T-helper 1 cell treated with Interleukin-12 subunit alpha and Interleukin-12 subunit beta and Interleukin-4 antibody, amounts not matched to agents 30 ng/mL and 1 ng/mL, for 36 hours (primary cell): ENCODE results near the gene TSEN15. TPM values are rescaled to one million over a fixed set of nuclear protein-coding genes. Genes with fewer than 3 reads are reported as not detected.

Experiments used
- intact Hi-C: fragments of 100-400 bp; cut with micrococcal nuclease; formaldehyde crosslinking; loops from one replicate; pipeline ENCODE4 v1.15.1; 2024
- total RNA-seq: library from RNA; stranded (reverse); gene quantifications from 2 replicates; pipeline ENCODE4 v1.2.3, GENCODE V29; 2022

TSEN15 gene
- total RNA-seq, 1 donor from 2014 or later: 56.6 TPM

- intact Hi-C loops: loop anchor here (2.0 to 10.0 kb wide), 6 partner anchors 109 to 1105 kb away; partner anchors contain the start of genes APOBEC4, C1orf21, NIBAN1 and RNF2
These were observed 647 bp downstream of the TSEN15 start for GRCh38 chr1:184052194-184052559.

GRCh38 chr1:184052750-184053149 lies 1.2 kb downstream of the TSEN15 start:
- intact Hi-C loops: loop anchor here (2.0 to 10.0 kb wide), 6 partner anchors 108 to 1105 kb away; partner anchors contain the start of genes APOBEC4, C1orf21, NIBAN1 and RNF2

GRCh38 chr1:184053881-184054280 lies 2.4 kb downstream of the TSEN15 start:
- intact Hi-C loops: loop anchor here (2.0 to 10.0 kb wide), 6 partner anchors 107 to 1103 kb away; partner anchors contain the start of genes APOBEC4, C1orf21, NIBAN1 and RNF2

DNA sequence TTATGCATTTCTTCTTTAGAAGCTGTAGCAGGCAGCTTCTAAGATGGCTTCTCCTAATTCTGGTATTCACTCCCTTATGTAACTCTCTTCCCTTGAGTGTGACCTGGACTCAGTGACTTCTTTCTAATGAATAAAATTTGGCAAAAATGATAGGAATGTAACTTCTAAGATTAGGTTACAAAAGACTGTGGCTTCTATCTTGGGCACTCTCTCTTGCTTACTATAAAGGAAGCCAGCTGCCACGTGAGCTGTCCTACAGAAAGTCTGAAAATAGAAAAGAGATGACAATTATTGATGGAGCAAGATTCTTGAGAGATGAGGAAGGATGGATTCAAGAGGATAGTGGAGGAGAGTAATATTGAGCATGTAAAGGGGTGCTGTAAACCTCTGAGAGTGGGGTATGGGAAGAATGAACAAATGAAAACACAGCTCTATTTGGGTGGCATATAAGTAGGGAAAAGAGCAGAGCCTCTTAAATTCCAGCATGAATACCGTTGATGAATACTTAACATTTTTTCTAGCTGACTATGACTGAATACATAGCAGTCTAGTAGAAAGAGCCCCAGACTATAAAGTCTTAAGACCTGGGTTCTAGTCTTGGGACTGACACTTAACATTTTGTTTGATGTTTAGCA lies 5.5 kb downstream of the TSEN15 start:
- intact Hi-C loops: loop anchor here (10.0 kb wide), 1 partner anchor 988 kb away; the partner anchor contains the start of gene RNF2

DNA sequence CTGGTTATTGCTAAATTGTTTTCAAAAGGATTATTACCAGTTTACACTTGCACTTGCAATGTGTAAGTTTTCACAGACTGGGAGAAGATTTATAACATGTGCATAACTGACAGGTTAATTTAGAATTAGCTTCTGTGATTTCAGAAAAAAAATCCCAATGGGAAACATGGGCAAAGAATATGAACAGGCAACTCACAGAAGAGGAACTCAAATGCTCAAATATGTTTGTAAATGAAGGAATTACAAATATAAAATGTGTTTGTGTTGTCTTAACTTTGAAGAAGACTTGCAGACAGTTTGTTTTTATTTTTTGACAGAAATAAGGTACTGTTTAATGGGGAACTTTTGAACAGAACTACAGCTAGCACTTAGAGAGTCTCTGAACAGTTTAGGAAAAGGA lies 8.4 kb downstream of the TSEN15 start:
- intact Hi-C loops: loop anchor here (10.0 kb wide), 1 partner anchor 985 kb away; the partner anchor contains the start of gene RNF2

DNA sequence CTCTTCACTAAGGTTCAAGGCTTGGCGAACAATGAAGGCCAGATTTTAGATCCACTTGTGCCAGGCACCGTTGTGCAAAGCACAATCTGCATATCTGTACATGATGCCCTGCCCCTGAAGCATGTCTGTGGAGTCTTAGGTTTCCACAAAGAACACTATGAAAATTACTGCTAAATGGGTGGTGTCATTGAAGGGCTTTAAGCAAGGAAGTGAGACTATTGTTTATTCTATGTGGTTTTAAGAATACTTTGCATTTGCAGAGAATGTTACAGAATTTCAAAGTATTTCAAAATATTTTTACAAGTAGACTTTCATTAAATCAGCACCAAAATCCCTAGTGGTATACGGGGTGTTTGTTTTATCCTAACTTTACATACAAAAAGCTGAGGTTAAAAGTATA lies 8.8 kb downstream of the TSEN15 start:
- intact Hi-C loops: no loop called here

- intact Hi-C loops: no loop called here
These were observed 10.0 kb downstream of the TSEN15 start for GRCh38 chr1:184061396-184062003.

GRCh38 chr1:184062640-184063286 lies 11.2 kb downstream of the TSEN15 start:
- intact Hi-C loops: no loop called here

DNA sequence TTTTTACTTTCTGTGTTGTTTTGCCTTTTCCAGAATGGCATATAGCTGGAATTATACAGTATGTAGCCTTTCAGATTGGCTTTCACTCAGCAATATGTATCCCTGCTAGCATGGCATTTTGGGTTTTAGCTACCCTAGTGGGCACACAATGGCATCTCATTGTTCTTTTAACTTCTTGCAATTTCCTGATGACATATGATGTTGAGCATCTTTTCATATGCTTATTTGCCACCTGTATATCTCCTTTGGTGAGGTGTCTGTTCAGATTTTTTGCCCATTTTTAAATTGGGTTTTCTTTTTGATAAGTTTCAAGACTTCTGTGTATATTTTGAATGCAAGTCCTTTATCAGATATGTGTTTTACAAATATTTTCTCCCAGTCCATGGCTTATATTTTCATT lies 14.0 kb downstream of the TSEN15 start:
- intact Hi-C loops: no loop called here

DNA sequence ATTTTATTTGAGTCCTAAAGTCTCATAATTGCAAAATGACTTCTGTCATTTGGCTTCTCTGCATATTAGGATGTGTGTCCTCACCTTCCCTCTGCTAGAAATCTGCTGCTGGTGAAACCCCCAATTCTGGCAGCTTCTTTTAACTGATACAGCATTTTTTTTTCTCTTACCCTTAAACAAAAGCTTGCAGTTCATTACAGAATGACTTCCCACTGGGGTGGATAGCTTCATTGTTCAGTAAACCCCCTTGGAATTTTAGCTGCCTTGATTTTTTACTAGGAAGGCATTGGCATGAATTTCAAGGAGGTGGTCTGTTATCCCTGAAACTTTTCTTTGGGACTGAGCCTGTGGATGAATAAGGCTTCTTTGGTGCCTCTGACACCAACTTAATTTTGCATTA lies 16.8 kb downstream of the TSEN15 start:
- intact Hi-C loops: no loop called here

- intact Hi-C loops: loop anchor here (5.0 kb wide), 1 partner anchor 483 kb away; no protein-coding TSS in a partner anchor
These were observed 18.1 kb downstream of the TSEN15 start for GRCh38 chr1:184069675-184070074.

GRCh38 chr1:184072376-184072775 lies 20.8 kb downstream of the TSEN15 start:
- intact Hi-C loops: loop anchor here (5.0 kb wide), 1 partner anchor 480 kb away; no protein-coding TSS in a partner anchor

DNA sequence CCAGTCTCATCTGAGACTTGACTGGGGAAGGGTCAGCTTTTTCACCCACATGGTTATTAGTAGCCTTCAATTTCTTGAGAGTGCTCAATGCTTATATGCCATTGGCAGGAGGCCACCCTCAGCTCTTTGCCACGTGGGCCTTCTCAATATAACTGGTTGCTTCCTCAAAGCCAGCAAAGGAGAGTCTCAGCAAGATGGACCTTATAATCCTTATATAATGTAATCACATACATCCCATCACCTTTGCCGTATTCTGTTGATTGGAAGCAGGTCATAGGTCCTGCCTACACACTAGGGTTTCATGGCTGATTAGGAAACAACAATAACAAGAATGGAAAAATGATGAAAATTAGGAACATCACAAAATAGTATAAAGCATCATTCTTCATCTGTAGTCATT lies 22.9 kb downstream of the TSEN15 start:
- intact Hi-C loops: loop anchor here (2.0 to 5.0 kb wide), 3 partner anchors 314 to 680 kb away; partner anchors contain the start of gene EDEM3

- intact Hi-C loops: loop anchor here (1.0 to 5.0 kb wide), 9 partner anchors 85 to 907 kb away; partner anchors contain the start of gene EDEM3
These were observed 23.8 kb downstream of the TSEN15 start for GRCh38 chr1:184075055-184076029.

- intact Hi-C loops: loop anchor here (5.0 kb wide), 2 partner anchors 414 to 904 kb away; no protein-coding TSS in a partner anchor
These were observed 27.2 kb downstream of the TSEN15 start for GRCh38 chr1:184078564-184079249.

GRCh38 chr1:184080309-184080708 lies 28.8 kb downstream of the TSEN15 start:
- intact Hi-C loops: no loop called here

DNA sequence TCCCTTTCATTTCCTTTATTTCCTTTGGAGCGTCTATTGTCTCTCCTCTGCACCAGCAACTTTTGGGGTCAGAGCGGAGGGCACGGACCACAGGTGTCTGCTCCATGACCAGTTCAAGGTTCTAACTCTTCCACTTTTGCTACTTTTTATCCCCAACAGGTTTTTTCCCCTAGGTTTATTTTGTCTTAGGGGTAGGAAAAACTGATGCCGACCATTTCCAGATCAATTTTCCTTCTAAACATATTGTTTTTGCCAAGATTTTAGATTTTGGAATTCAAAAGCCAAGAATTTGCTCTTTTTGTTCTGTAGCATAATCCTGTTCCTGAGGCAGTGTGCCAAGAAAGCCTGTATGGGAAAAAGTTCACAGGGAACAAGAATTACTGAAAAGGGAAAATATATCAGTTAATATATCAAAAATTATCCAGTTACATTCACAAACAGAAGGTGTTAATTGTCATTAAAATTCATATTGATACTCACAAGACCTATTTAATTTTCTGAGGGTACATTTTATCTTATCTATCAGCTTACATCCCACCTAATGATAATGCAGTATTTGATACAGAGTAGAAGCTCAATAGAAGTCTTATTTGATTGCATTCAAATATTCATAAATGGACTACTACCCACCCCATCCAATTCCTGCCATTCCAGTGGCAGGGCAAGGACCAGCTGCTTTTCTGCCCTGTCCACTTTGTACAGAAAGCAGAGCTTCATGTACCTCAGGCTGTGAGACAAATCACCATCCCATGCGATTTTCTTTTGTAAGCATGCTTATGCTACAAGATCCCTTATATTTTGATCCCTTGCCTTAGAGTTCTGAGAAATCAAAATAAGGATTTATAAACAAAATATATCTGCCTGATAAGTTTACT lies 31.2 kb downstream of the TSEN15 start:
- intact Hi-C loops: no loop called here

- intact Hi-C loops: no loop called here
These were observed 34.1 kb downstream of the TSEN15 start for GRCh38 chr1:184085667-184086066.

GRCh38 chr1:184088037-184088436 lies 36.5 kb downstream of the TSEN15 start:
- intact Hi-C loops: no loop called here
